ENCODE data around the gene SLF1.

GRCh38 chr5:94640176-94640575 lies 21.7 kb downstream of the SLF1 start:
- TF ChIP-seq, protein P1, sequence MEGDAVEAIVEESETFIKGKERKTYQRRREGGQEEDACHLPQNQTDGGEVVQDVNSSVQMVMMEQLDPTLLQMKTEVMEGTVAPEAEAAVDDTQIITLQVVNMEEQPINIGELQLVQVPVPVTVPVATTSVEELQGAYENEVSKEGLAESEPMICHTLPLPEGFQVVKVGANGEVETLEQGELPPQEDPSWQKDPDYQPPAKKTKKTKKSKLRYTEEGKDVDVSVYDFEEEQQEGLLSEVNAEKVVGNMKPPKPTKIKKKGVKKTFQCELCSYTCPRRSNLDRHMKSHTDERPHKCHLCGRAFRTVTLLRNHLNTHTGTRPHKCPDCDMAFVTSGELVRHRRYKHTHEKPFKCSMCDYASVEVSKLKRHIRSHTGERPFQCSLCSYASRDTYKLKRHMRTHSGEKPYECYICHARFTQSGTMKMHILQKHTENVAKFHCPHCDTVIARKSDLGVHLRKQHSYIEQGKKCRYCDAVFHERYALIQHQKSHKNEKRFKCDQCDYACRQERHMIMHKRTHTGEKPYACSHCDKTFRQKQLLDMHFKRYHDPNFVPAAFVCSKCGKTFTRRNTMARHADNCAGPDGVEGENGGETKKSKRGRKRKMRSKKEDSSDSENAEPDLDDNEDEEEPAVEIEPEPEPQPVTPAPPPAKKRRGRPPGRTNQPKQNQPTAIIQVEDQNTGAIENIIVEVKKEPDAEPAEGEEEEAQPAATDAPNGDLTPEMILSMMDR (IDR thresholded peaks at IDR 0.05; ENCODE audit: borderline replicate concordance, extremely low read depth, low read length, poor library complexity, severe bottlenecking): no peak
- TF ChIP-seq EZH2 (IDR thresholded peaks at IDR 0.05; ENCODE audit: borderline replicate concordance, low read depth, low read length, severe bottlenecking): no peak

All from DND-41 (cell line).